IPS-18a (cell line): Measurements from ENCODE around the gene SRPK3.

Experiments
- H3K27ac ChIP-seq: one replicate; pipeline ENCODE4 v1.5.1; 2013; ENCODE audit warnings: low read length
- H3K27me3 ChIP-seq: one replicate; pipeline ENCODE4 v1.6.1; 2013; ENCODE audit warnings: mild to moderate bottlenecking, low read length; ENCODE audit not compliant: control insufficient read depth, insufficient read depth
- H3K36me3 ChIP-seq: one replicate; pipeline ENCODE4 v1.6.1; 2013; ENCODE audit warnings: low read depth, low read length; ENCODE audit not compliant: control insufficient read depth
- H3K4me1 ChIP-seq: one replicate; pipeline ENCODE4 v1.6.1; 2013; ENCODE audit warnings: low read depth, low read length; ENCODE audit not compliant: control insufficient read depth
- H3K4me3 ChIP-seq: one replicate; pipeline ENCODE4 v1.5.1; 2013; ENCODE audit warnings: low read length
- H3K9ac ChIP-seq: one replicate; pipeline ENCODE4 v1.6.1; 2013; ENCODE audit warnings: mild to moderate bottlenecking, low read length, moderate library complexity
- H3K9me3 ChIP-seq: one replicate; pipeline ENCODE4 v1.6.1; 2013; ENCODE audit warnings: low read depth, low read length; ENCODE audit not compliant: control insufficient read depth

Gene SRPK3

GRCh38 chrX:153774576-153775292, 6.1 kb upstream of the SRPK3 start:
- H3K27ac ChIP-seq = no peak overlapping the region
- H3K9me3 ChIP-seq = no peaks in the 10 kb centered on the region
- H3K9ac ChIP-seq = no peak overlapping the region
- no peaks in the 10 kb centered on the region for H3K36me3 ChIP-seq
- no peaks in the 10 kb centered on the region for H3K27me3 ChIP-seq
- no peak overlapping the region for H3K4me3 ChIP-seq
- no peaks in the 10 kb centered on the region for H3K4me1 ChIP-seq

- no peak overlapping the region for H3K9ac ChIP-seq
- H3K4me1 ChIP-seq = no peaks in the 10 kb centered on the region
- no peaks in the 10 kb centered on the region for H3K27me3 ChIP-seq
- no peak overlapping the region for H3K4me3 ChIP-seq
- no peak overlapping the region for H3K27ac ChIP-seq
- H3K36me3 ChIP-seq = no peaks in the 10 kb centered on the region
- H3K9me3 ChIP-seq = no peaks in the 10 kb centered on the region
These were observed 5.3 kb upstream of the SRPK3 start for GRCh38 chrX:153775293-153776119.

- no peaks in the 10 kb centered on the region for H3K27me3 ChIP-seq
- H3K36me3 ChIP-seq = no peaks in the 10 kb centered on the region
- no peak overlapping the region for H3K27ac ChIP-seq
- H3K4me1 ChIP-seq = no peaks in the 10 kb centered on the region
- H3K4me3 ChIP-seq = no peak overlapping the region
- no peak overlapping the region for H3K9ac ChIP-seq
- no peaks in the 10 kb centered on the region for H3K9me3 ChIP-seq
These were observed 4.7 kb upstream of the SRPK3 start for GRCh38 chrX:153776120-153776599.

GRCh38 chrX:153776611-153777045, 4.2 kb upstream of the SRPK3 start:
- no peaks in the 10 kb centered on the region for H3K4me1 ChIP-seq
- H3K9me3 ChIP-seq = no peaks in the 10 kb centered on the region
- H3K36me3 ChIP-seq = no peaks in the 10 kb centered on the region
- H3K27ac ChIP-seq = no peak overlapping the region
- no peaks in the 10 kb centered on the region for H3K27me3 ChIP-seq
- H3K4me3 ChIP-seq = no peak overlapping the region
- no peak overlapping the region for H3K9ac ChIP-seq

GRCh38 chrX:153777261-153778090, 3.4 kb upstream of the SRPK3 start:
- Histone ChIP-seq H3K9me3 (no peaks in the 10 kb centered on the region), H3K9ac (no peak overlapping the region), H3K4me3 (no peak overlapping the region), H3K36me3 (no peaks in the 10 kb centered on the region), H3K27me3 (no peaks in the 10 kb centered on the region), H3K27ac (no peak overlapping the region), H3K4me1 (no peaks in the 10 kb centered on the region)

- Histone ChIP-seq H3K9ac (no peak overlapping the region), H3K27ac (no peak overlapping the region), H3K27me3 (no peaks in the 10 kb centered on the region), H3K9me3 (no peaks in the 10 kb centered on the region), H3K4me3 (no peak overlapping the region), H3K36me3 (no peaks in the 10 kb centered on the region), H3K4me1 (no peaks in the 10 kb centered on the region)
These were observed 2.7 kb upstream of the SRPK3 start for GRCh38 chrX:153778181-153778580.

GRCh38 chrX:153778684-153779101, 2.1 kb upstream of the SRPK3 start:
- Histone ChIP-seq H3K4me3 (no peak overlapping the region), H3K27ac (no peak overlapping the region), H3K36me3 (no peaks in the 10 kb centered on the region), H3K9ac (no peak overlapping the region), H3K27me3 (no peaks in the 10 kb centered on the region), H3K4me1 (no peaks in the 10 kb centered on the region), H3K9me3 (no peaks in the 10 kb centered on the region)

GRCh38 chrX:153779891-153780677, 757 bp upstream of the SRPK3 start:
- H3K36me3 ChIP-seq = no peaks in the 10 kb centered on the region
- no peaks in the 10 kb centered on the region for H3K9me3 ChIP-seq
- H3K4me1 ChIP-seq = no peaks in the 10 kb centered on the region
- no peaks in the 10 kb centered on the region for H3K27me3 ChIP-seq
- no peak overlapping the region for H3K9ac ChIP-seq
- no peak overlapping the region for H3K4me3 ChIP-seq
- H3K27ac ChIP-seq = no peak overlapping the region

- Histone ChIP-seq H3K27me3 (no peaks in the 10 kb centered on the region), H3K9ac (no peak overlapping the region), H3K36me3 (peaks cover 4% of the 10 kb centered on the region), H3K4me1 (no peaks in the 10 kb centered on the region), H3K4me3 (no peak overlapping the region), H3K9me3 (no peaks in the 10 kb centered on the region), H3K27ac (no peak overlapping the region)
These were observed 697 bp downstream of the SRPK3 start for GRCh38 chrX:153781428-153782047.

GRCh38 chrX:153782313-153782712, 1.5 kb downstream of the SRPK3 start:
- H3K36me3 ChIP-seq = peaks cover 4% of the 10 kb centered on the region
- H3K4me3 ChIP-seq = no peak overlapping the region

More at GRCh38 chrX:153782313-153782712, 1.5 kb downstream of the SRPK3 start:
- Histone ChIP-seq H3K4me1 (no peaks in the 10 kb centered on the region), H3K27me3 (no peaks in the 10 kb centered on the region), H3K9me3 (no peaks in the 10 kb centered on the region), H3K27ac (no peak overlapping the region), H3K9ac (no peak overlapping the region)
